Coronary artery (tissue), 2 donors: ENCODE measurements around the gene ASB1.

Experiments used
- DNase-seq: peaks from one replicate; pipeline ENCODE4 v3.0.0-alpha.2; 2017; ENCODE audit warnings: low spot score
- H3K27ac ChIP-seq, 2 donors: fragments of 200-600 bp; sonication (generic); one replicate each; pipeline ENCODE4 v1.5.1; 2016 to 2019
- H3K4me3 ChIP-seq: fragments of 200-600 bp; sonication (generic); 2 replicates; pipeline ENCODE4 v1.5.1; 2016; ENCODE audit warnings: mild to moderate bottlenecking, moderate library complexity
- TF ChIP-seq, protein P1 (sequence below): fragments of 200-600 bp; sonication (generic); IDR thresholded peaks from one replicate; pipeline ENCODE4 v1.5.1; 2019; ENCODE audit warnings: antibody characterized with exemption

The ASB1 gene

GRCh38 chr2:238430781-238431180, 4.1 kb downstream of the ASB1 start:
- no peak overlapping the region for H3K27ac ChIP-seq
- TF ChIP-seq, protein P1, sequence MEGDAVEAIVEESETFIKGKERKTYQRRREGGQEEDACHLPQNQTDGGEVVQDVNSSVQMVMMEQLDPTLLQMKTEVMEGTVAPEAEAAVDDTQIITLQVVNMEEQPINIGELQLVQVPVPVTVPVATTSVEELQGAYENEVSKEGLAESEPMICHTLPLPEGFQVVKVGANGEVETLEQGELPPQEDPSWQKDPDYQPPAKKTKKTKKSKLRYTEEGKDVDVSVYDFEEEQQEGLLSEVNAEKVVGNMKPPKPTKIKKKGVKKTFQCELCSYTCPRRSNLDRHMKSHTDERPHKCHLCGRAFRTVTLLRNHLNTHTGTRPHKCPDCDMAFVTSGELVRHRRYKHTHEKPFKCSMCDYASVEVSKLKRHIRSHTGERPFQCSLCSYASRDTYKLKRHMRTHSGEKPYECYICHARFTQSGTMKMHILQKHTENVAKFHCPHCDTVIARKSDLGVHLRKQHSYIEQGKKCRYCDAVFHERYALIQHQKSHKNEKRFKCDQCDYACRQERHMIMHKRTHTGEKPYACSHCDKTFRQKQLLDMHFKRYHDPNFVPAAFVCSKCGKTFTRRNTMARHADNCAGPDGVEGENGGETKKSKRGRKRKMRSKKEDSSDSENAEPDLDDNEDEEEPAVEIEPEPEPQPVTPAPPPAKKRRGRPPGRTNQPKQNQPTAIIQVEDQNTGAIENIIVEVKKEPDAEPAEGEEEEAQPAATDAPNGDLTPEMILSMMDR: no peak
- no peak overlapping the region for H3K4me3 ChIP-seq
- no peak for DNase-seq

DNA sequence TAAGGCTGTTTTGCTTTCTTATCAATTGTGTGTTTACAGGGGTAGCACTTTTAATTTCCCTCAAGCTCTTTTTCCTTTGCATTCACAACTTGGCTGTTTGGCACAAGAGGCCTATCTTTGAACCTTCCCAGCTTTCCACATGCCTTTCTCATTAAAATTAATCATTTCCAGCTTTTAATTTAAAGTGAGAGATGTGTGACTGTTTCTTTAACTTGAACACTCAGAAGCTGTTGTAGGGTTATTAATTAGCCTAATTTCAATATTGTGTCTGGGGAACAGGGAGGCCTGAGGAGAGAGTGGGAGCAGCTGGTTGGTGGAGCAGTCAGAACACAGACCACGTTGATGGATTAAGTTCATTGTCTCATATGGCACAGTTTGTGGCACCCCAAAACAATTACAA, 4.7 kb downstream of the ASB1 start:
- DNase-seq: no peak
- TF ChIP-seq, protein P1: no peak
- no peak overlapping the region for H3K27ac ChIP-seq
- H3K4me3 ChIP-seq: no peak overlapping the region

GRCh38 chr2:238433300-238433915, 6.7 kb downstream of the ASB1 start:
- TF ChIP-seq, protein P1: no peak
- Histone ChIP-seq H3K27ac (no peak overlapping the region), H3K4me3 (no peak overlapping the region)
- DNase-seq: no peak

GRCh38 chr2:238433941-238434845, 7.5 kb downstream of the ASB1 start:
- DNase-seq: no peak
- Histone ChIP-seq H3K4me3 (no peak overlapping the region), H3K27ac (no peak overlapping the region)
- TF ChIP-seq, protein P1: no peak

- Histone ChIP-seq H3K27ac (no peak overlapping the region), H3K4me3 (no peak overlapping the region)
- DNase-seq: no peak
- TF ChIP-seq, protein P1: no peak
Observed at GRCh38 chr2:238434846-238435751, 8.4 kb downstream of the ASB1 start.

GRCh38 chr2:238435752-238436096, 9.0 kb downstream of the ASB1 start:
- TF ChIP-seq, protein P1: no peak
- no peak for DNase-seq
- H3K4me3 ChIP-seq: no peak overlapping the region
- no peak overlapping the region for H3K27ac ChIP-seq
